Measurements from ENCODE around the gene PTPN2.
"Not testable (repeated sequence)": the region's sequence is repeated elsewhere in the genome, so short reads cannot be mapped to it uniquely, and the experiment has no call there.

PTPN2 gene

GRCh38 chr18:12884406-12885323, 628 bp upstream of the PTPN2 start:
- no peak for DNase-seq (ENCODE audit: low read depth, low spot score)
- H3K4me3 ChIP-seq, result peak overlapping the region; percentile 98
- TF ChIP-seq FOXP2 (optimal IDR thresholded peaks at IDR 0.05; ENCODE audit: control extremely low read depth, extremely low read length, insufficient read depth) (no peak), POLR2AphosphoS5 (IDR thresholded peaks at IDR 0.05; ENCODE audit: borderline replicate concordance, low read depth, low read length) (no peak), EZH2 (IDR thresholded peaks at IDR 0.05) (no peak)
- H3K27ac ChIP-seq, result peak overlapping the region; percentile 49; the same call in 1 of the 2 replicates
- H3K9ac ChIP-seq (ENCODE audit: insufficient read length), result peak overlapping the region; percentile 48
- no peaks in the 10 kb centered on the region for H3K36me3 ChIP-seq (ENCODE audit: insufficient read depth, low read length)
- no peaks in the 10 kb centered on the region for H3K9me3 ChIP-seq (ENCODE audit: low read depth, low read length)

DNA sequence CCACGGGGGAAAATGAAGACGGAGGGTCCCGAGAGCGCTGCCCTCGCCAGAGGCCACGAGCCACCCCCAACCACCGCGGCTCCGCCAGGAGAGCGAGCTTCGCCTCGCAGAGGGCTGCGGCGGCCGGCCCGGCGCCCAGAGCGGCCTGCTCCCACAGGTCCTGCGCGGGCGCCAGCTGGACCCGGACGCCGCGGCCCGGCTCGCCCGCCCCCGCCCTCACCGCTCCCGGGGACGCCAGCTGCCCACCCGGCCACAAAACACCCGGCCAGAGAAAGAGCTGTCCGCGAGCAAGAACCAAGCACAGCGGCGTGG, 709 bp downstream of the PTPN2 start:
- H3K27ac ChIP-seq, result peak overlapping the region; percentile 97
- DNase-seq (ENCODE audit: low read depth, low spot score), result no peak
- TF ChIP-seq POLR2AphosphoS5 (IDR thresholded peaks at IDR 0.05; ENCODE audit: borderline replicate concordance, low read depth, low read length) (no peak), FOXP2 (optimal IDR thresholded peaks at IDR 0.05; ENCODE audit: control extremely low read depth, extremely low read length, insufficient read depth) (no peak), EZH2 (IDR thresholded peaks at IDR 0.05) (no peak)
- peak overlapping the region; percentile 98 for H3K4me3 ChIP-seq
- no peaks in the 10 kb centered on the region for H3K9me3 ChIP-seq (ENCODE audit: low read depth, low read length)
- no peaks in the 10 kb centered on the region for H3K36me3 ChIP-seq (ENCODE audit: insufficient read depth, low read length)
- peak overlapping the region; percentile 99 for H3K9ac ChIP-seq (ENCODE audit: insufficient read length)

- H3K36me3 ChIP-seq (ENCODE audit: insufficient read depth, low read length), result no peaks in the 10 kb centered on the region
- peak overlapping the region; percentile 98 for H3K4me3 ChIP-seq
- no peak for TF ChIP-seq EZH2 (IDR thresholded peaks at IDR 0.05)
- TF ChIP-seq POLR2AphosphoS5 (IDR thresholded peaks at IDR 0.05; ENCODE audit: borderline replicate concordance, low read depth, low read length), result no peak
- no peak for TF ChIP-seq FOXP2 (optimal IDR thresholded peaks at IDR 0.05; ENCODE audit: control extremely low read depth, extremely low read length, insufficient read depth)
- peak overlapping the region; percentile 99 for H3K9ac ChIP-seq (ENCODE audit: insufficient read length)
- H3K9me3 ChIP-seq (ENCODE audit: low read depth, low read length), result no peaks in the 10 kb centered on the region
- H3K27ac ChIP-seq, result no peak overlapping the region; the same call in 1 of the 2 replicates
- DNase-seq (ENCODE audit: low read depth, low spot score), result no peak
Measured at GRCh38 chr18:12882453-12883371, 1.3 kb downstream of the PTPN2 start.

GRCh38 chr18:12880541-12880910, 3.5 kb downstream of the PTPN2 start:
- Histone ChIP-seq H3K9me3 (ENCODE audit: low read depth, low read length) (no peaks in the 10 kb centered on the region), H3K36me3 (ENCODE audit: insufficient read depth, low read length) (no peaks in the 10 kb centered on the region), H3K27ac (no peak overlapping the region), H3K4me3 (no peak overlapping the region), H3K9ac (ENCODE audit: insufficient read length) (no peak overlapping the region)
- TF ChIP-seq FOXP2 (optimal IDR thresholded peaks at IDR 0.05; ENCODE audit: control extremely low read depth, extremely low read length, insufficient read depth) (no peak), EZH2 (IDR thresholded peaks at IDR 0.05) (no peak), POLR2AphosphoS5 (IDR thresholded peaks at IDR 0.05; ENCODE audit: borderline replicate concordance, low read depth, low read length) (no peak)
- DNase-seq (ENCODE audit: low read depth, low spot score), result no peak

GRCh38 chr18:12879840-12880540, 4.0 kb downstream of the PTPN2 start:
- TF ChIP-seq EZH2 (IDR thresholded peaks at IDR 0.05) (no peak), POLR2AphosphoS5 (IDR thresholded peaks at IDR 0.05; ENCODE audit: borderline replicate concordance, low read depth, low read length) (no peak), FOXP2 (optimal IDR thresholded peaks at IDR 0.05; ENCODE audit: control extremely low read depth, extremely low read length, insufficient read depth) (no peak)
- no peak overlapping the region for H3K27ac ChIP-seq
- no peaks in the 10 kb centered on the region for H3K36me3 ChIP-seq (ENCODE audit: insufficient read depth, low read length)
- H3K9me3 ChIP-seq (ENCODE audit: low read depth, low read length), result no peaks in the 10 kb centered on the region
- H3K4me3 ChIP-seq, result no peak overlapping the region
- no peak overlapping the region for H3K9ac ChIP-seq (ENCODE audit: insufficient read length)
- no peak for DNase-seq (ENCODE audit: low read depth, low spot score)

DNA sequence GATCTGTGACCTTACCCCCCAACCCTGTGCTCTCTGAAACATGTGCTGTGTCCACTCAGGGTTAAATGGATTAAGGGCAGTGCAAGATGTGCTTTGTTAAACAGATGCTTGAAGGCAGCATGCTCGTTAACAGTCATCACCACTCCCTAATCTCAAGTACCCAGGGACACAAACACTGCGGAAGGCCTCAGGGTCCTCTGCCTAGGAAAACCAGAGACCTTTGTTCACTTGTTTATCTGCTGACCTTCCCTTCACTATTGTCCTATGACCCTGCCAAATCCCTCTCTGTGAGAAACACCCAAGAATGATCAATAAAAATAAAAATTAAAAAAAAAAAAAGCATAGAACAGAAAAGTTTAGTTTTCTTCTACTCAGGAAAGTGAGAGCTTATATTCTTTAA, 9.0 kb downstream of the PTPN2 start:
- not testable (repeated sequence) for H3K9ac ChIP-seq (ENCODE audit: insufficient read length); H3K36me3 ChIP-seq (ENCODE audit: insufficient read depth, low read length); H3K27ac ChIP-seq; H3K9me3 ChIP-seq (ENCODE audit: low read depth, low read length); DNase-seq (ENCODE audit: low read depth, low spot score); H3K4me3 ChIP-seq

- not testable (repeated sequence) for H3K36me3 ChIP-seq (ENCODE audit: insufficient read depth, low read length); DNase-seq (ENCODE audit: low read depth, low spot score); H3K9me3 ChIP-seq (ENCODE audit: low read depth, low read length); H3K4me3 ChIP-seq; H3K27ac ChIP-seq; H3K9ac ChIP-seq (ENCODE audit: insufficient read length)
Measured at GRCh38 chr18:12873961-12874567, 10.0 kb downstream of the PTPN2 start.

DNA sequence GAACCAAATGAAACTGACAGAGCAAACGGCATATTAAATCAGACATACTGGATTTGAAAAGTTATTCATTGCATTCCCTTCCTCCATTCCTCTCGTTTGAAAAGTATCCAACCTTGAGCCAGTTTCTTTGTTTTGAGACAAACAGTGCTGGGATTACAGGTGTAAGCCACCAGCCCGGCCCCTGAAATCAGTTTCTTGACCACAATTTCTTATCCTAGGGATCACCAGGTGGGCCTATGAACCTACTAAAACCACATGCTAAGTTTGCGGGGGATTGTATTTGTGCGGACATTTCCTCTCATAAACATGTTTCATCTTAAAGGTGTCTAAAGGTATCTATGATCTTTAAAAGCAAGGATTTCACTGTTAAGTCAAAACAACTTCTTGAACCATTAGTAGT, 11.6 kb downstream of the PTPN2 start:
- H3K36me3 ChIP-seq (ENCODE audit: insufficient read depth, low read length), result no peaks in the 10 kb centered on the region
- no peak overlapping the region for H3K4me3 ChIP-seq
- no peak overlapping the region for H3K9ac ChIP-seq (ENCODE audit: insufficient read length)
- no peaks in the 10 kb centered on the region for H3K9me3 ChIP-seq (ENCODE audit: low read depth, low read length)
- no peak overlapping the region for H3K27ac ChIP-seq
- TF ChIP-seq EZH2 (IDR thresholded peaks at IDR 0.05) (no peak), POLR2AphosphoS5 (IDR thresholded peaks at IDR 0.05; ENCODE audit: borderline replicate concordance, low read depth, low read length) (no peak), FOXP2 (optimal IDR thresholded peaks at IDR 0.05; ENCODE audit: control extremely low read depth, extremely low read length, insufficient read depth) (no peak)
- DNase-seq (ENCODE audit: low read depth, low spot score), result no peak

Measured in SK-N-MC (cell line).